ENCODE measurements around the gene OR10AD1.

DNA sequence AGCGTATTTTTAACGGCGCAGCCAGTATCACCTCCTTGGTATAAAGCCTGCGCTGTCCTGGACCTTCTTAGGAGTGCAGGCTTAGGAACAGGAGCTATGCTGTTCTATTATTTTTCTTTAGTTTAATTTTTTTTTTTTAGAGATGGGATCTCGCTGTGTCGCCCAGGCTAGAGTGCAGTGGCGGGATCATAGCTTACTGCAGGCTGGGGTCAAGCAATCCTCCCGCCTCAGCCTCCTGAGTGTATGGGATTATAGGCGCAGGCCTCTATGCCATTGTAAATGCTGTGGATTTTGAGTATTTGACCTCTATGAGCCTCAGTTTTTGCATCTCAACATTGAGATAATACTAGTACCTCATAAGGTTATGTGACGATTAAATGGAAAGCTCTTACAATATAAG is 4.1 kb downstream of the OR10AD1 start:
- TF ChIP-seq EZH2 (IDR thresholded peaks at IDR 0.05; ENCODE audit: insufficient read depth, poor library complexity, severe bottlenecking) (no peak), EZH2phosphoT487 (IDR thresholded peaks at IDR 0.05; ENCODE audit: insufficient read depth, low read depth) (no peak)

Measured in GM23248 (cell line).